ENCODE results near the gene DAPK2.

DAPK2 gene

GRCh38 chr15:63870487-63871209 lies 175.6 kb downstream of the DAPK2 start:
- TF ChIP-seq ZFX (IDR thresholded peaks at IDR 0.05) = no peak
- TF ChIP-seq, protein P1, sequence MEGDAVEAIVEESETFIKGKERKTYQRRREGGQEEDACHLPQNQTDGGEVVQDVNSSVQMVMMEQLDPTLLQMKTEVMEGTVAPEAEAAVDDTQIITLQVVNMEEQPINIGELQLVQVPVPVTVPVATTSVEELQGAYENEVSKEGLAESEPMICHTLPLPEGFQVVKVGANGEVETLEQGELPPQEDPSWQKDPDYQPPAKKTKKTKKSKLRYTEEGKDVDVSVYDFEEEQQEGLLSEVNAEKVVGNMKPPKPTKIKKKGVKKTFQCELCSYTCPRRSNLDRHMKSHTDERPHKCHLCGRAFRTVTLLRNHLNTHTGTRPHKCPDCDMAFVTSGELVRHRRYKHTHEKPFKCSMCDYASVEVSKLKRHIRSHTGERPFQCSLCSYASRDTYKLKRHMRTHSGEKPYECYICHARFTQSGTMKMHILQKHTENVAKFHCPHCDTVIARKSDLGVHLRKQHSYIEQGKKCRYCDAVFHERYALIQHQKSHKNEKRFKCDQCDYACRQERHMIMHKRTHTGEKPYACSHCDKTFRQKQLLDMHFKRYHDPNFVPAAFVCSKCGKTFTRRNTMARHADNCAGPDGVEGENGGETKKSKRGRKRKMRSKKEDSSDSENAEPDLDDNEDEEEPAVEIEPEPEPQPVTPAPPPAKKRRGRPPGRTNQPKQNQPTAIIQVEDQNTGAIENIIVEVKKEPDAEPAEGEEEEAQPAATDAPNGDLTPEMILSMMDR (conservative IDR thresholded peaks at IDR 0.05) = no peak
- H3K27ac ChIP-seq = no peak overlapping the region

DNA sequence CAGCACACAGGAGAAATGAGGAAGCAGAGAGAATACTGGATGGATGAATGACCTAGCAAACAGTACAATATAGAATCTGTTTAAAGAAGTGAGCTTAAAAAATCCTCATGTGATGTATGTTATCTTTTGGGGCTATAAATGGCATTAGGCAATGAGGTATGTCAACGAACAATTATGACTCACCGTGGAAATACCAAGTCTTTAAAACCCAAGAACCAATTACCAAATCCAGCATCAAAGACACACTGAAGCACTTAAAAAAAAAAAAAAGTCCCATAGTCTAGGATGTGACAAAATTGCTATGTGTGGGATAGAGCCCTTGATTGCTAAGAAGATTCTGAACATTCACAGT lies 176.3 kb downstream of the DAPK2 start:
- no peak overlapping the region for H3K27ac ChIP-seq
- no peak for TF ChIP-seq ZFX (IDR thresholded peaks at IDR 0.05)
- TF ChIP-seq, protein P1 (conservative IDR thresholded peaks at IDR 0.05) = no peak

GRCh38 chr15:63869371-63870042 lies 176.8 kb downstream of the DAPK2 start:
- TF ChIP-seq, protein P1 (conservative IDR thresholded peaks at IDR 0.05) = no peak
- no peak for TF ChIP-seq ZFX (IDR thresholded peaks at IDR 0.05)
- H3K27ac ChIP-seq = no peak overlapping the region

DNA sequence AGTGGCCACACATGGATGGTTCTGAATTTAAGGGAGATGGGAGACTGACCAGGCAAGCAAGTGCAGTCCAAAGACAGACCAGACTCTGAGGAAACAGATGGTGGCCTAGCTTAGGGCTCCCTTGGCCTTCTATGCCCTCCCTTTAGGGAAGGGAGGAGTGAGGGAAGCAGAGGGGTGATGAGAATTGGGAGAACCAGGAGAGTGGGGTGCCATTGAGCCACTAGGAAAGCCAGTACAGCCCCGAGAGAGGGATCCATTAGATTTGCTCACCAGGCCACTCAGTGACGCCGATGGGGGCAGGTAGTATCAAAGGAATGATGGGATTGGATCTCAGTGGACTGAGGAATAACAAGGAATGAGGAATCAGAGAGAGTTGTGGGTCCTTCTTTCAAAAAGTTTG lies 182.1 kb downstream of the DAPK2 start:
- TF ChIP-seq, protein P1 (conservative IDR thresholded peaks at IDR 0.05) = no peak
- no peak for TF ChIP-seq ZFX (IDR thresholded peaks at IDR 0.05)
- no peak overlapping the region for H3K27ac ChIP-seq

- H3K27ac ChIP-seq = no peak overlapping the region
- TF ChIP-seq ZFX (IDR thresholded peaks at IDR 0.05) = no peak
- TF ChIP-seq, protein P1 (conservative IDR thresholded peaks at IDR 0.05) = no peak
These were observed 184.3 kb downstream of the DAPK2 start for GRCh38 chr15:63861946-63862517.

DNA sequence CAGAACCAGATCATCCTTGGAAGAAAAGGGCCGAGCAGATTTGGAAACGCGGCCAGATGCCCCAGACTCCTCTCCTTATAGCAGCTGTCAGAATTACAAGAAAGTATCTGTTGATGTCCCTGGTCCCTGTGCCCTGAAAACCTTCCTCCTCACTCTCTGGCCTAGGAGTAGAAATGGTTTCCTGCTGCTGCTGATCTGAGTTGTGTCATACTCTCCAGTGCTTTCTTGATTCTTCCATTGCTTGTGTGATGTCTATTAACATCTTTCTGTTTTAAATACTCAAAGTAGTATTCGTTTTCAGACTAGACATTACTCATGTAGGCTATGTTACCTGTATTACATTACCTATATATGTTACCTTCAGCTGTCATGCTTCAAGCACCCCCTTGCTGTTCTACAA lies 185.7 kb downstream of the DAPK2 start:
- H3K27ac ChIP-seq = no peak overlapping the region
- TF ChIP-seq ZFX (IDR thresholded peaks at IDR 0.05) = no peak
- TF ChIP-seq, protein P1 (conservative IDR thresholded peaks at IDR 0.05) = no peak

DNA sequence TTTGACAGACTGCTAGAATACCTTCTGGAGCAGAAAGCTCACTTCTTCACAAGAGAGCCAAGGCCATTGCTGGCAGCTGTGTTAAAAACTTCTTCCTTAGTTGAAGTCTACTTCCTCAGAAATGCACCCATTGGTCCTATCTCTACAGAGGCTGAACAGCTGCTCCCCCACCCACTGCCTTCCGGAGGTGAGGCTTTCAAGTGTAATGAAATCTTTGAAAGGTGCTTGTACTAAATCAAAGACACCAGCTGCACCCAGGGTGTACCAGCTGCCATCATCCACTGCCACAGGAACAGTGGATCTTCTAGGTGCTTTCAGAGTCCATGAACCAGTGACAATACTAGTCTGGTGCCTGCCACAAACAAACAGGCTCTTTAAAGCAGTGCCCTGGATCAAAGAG lies 186.1 kb downstream of the DAPK2 start:
- H3K27ac ChIP-seq = no peak overlapping the region
- no peak for TF ChIP-seq ZFX (IDR thresholded peaks at IDR 0.05)
- TF ChIP-seq, protein P1 (conservative IDR thresholded peaks at IDR 0.05) = no peak

All from C4-2B (cell line).